Activated CD4-positive, alpha-beta T cell treated with anti-CD3 and anti-CD28 coated beads for 24 hours (primary cell): ENCODE measurements around the gene TUBG1.

ENCODE experiments used
- DNase-seq, 2 donors: peaks; one replicate each; pipeline ENCODE4 v3.0.0-alpha.2; 2020; ENCODE audit warnings: low read depth in 2 of 2

The TUBG1 gene

GRCh38 chr17:42609182-42609813, at the start of gene TUBG1, which contains the start of gene RETREG3:
TUBG1 (plus strand) TSS chr17:42609683; CDS start chr17:42609738, 55 bp downstream.
RETREG3 (minus strand) TSS chr17:42609374; CDS start chr17:42609324, 50 bp downstream.
- DNase-seq, result peak; percentile 98

DNA sequence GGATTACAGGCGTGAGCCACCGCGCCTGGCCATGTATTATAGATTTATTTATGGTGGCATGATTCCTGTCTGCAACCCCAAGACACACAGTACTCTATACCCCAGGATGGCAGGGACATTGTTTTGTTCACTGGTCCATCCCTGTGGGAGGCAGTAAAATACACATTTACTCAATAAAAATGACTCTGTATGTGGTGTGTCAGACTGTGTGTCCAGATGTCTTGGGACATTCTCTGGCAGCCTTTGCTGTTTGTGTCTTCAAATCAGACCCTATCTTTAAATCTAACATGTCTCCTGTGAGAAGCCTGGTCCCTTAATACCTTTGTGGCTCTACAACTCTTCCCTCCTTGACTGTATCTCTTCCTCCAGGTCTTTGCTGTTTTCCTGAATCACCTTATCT, 49.2 kb upstream of the TUBG1 start:
- DNase-seq, result no peak

GRCh38 chr17:42561897-42562387, 47.5 kb upstream of the TUBG1 start, which contains the start of gene COASY:
COASY (plus strand) TSS chr17:42562148; CDS start chr17:42562623, 475 bp downstream.
- DNase-seq, result peak; percentile 84 to 94

- no peak for DNase-seq
These were observed 46.9 kb upstream of the TUBG1 start for GRCh38 chr17:42562388-42563142.

GRCh38 chr17:42563143-42563509, 46.4 kb upstream of the TUBG1 start:
- DNase-seq, result no peak

DNA sequence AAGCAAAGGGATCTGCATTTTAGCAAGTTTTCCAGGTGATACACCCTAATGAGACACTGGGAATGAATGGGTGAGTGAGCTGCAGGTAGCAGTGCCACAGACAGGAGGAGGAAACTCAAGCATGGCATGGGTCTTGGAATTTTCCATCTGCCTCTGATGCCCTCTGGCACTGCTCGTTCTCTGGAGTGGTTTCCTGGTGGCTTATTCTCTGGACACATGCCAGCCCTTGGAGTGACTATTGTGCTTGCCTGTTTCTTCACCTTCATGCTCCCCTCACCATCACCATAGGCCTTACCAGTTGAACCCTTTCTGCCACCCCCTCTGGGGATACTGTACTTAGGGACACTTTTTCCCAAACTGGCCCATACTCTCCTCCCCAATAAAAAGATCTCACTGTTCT, 45.9 kb upstream of the TUBG1 start:
- DNase-seq, result no peak

DNA sequence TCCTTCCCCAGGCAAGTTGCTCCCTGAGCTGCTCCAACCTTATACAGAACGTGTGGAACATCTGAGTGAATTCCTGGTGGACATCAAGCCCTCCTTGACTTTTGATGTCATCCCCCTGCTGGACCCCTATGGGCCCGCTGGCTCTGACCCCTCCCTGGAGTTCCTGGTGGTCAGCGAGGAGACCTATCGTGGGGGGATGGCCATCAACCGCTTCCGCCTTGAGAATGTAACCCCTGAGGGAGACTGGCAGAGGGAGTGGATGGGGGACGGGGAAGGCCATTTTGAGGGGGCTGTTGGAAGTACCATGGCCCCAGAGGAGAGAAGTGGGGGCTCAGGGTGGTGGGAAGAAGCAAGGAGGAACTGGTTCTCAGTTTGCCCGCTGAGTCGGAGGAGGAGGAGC, 45.5 kb upstream of the TUBG1 start:
- no peak for DNase-seq

DNA sequence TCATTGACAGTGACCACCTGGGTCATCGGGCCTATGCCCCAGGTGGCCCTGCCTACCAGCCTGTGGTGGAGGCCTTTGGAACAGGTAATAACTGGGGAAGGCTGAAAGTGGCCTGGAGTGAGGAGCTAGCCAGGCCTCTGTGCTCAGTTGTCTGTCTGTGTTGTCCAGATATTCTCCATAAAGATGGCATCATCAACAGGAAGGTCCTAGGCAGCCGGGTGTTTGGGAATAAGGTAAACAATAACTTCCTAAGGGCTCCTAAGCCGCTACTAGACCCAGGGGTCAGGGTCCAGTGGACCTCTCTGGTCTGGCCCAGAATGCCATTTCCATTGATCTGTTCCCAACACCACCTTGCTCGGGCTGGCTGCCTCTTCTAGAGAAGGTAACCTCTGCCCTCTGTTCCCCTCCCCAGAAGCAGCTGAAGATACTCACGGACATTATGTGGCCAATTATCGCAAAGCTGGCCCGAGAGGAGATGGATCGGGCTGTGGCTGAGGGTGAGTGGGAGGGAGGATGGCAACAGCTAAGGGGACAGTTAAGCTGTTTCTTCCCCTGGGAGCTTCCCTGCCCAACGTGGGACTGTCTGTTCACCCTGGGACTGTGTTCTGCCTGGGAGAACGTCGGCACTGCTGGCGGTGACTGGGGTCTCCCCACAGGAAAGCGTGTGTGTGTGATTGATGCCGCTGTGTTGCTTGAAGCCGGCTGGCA, 44.5 kb upstream of the TUBG1 start:
- DNase-seq, result no peak

- no peak for DNase-seq
These were observed 43.8 kb upstream of the TUBG1 start for GRCh38 chr17:42565523-42566214.

DNA sequence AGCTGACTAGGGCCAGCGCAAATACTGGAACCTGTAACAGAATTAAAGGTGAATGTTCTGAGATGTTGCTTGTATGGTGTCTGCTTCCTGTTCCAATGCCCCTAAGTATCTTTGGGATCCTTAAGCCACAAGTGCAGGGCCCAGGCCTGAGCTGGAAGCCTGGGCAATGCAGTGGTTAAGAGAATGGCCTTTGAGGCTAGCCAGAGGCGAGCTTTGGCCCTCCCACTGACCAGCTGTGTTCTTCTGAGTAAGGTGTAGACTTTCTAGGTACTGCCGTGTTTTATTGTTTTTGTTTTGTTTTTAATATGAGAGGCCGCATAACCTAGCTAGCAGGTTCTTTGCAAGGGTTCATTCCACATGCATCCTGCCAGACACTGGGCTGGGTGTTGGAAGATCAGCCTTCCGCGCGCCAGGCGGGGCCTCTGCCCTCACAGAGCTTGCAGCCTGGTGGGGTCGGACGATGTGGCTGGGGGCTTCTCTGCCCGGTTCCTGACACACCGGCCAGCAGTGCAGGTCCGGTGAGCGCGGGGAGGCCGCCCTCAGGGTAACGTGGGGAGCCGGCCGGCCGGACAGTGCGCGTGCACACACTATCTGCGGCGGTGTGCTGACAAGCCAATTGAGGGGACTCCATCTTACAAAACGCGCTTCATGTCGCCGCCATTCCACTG, 43.1 kb upstream of the TUBG1 start:
- no peak for DNase-seq

DNA sequence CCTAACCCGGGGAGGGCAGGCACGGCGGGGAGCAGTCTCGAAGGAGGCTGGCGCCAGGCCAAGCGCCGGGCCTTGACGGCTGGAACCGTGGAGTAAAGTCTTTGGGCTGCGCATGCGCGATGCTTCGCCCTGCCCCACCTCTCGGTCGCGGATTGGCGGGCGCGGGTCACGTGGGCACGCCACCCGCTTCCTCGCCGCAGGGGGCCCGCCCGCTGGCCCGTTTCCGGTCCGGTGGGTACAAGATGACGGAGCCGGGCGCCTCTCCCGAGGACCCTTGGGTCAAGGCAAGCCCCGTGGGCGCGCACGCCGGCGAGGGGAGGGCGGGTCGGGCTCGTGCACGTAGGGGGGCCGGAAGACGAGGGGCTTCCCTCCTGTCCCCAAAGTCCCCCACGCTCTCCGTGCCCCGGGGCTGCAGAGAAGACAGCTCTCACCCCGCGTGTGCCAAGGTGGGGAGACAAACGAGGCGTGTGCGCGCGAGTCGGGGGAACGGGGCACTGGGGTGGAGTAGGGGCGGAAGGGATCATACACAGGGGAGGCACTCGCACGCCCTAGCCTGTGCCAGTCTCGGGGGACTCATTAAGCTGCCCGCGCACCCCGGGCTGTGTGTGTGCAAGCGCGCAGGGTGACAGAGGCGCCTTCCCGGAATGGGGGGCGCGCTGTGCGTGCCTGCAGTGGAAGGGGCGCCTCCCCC, 42.5 kb upstream of the TUBG1 start, which contains the start of gene MLX:
MLX (plus strand) TSS at position 218 of the 691 bp plus-strand sequence; CDS start at position 243, 25 bp downstream.
- DNase-seq, result peak; percentile 83 to 90

- no peak for DNase-seq
These were observed 41.0 kb upstream of the TUBG1 start for GRCh38 chr17:42568341-42569111.

DNA sequence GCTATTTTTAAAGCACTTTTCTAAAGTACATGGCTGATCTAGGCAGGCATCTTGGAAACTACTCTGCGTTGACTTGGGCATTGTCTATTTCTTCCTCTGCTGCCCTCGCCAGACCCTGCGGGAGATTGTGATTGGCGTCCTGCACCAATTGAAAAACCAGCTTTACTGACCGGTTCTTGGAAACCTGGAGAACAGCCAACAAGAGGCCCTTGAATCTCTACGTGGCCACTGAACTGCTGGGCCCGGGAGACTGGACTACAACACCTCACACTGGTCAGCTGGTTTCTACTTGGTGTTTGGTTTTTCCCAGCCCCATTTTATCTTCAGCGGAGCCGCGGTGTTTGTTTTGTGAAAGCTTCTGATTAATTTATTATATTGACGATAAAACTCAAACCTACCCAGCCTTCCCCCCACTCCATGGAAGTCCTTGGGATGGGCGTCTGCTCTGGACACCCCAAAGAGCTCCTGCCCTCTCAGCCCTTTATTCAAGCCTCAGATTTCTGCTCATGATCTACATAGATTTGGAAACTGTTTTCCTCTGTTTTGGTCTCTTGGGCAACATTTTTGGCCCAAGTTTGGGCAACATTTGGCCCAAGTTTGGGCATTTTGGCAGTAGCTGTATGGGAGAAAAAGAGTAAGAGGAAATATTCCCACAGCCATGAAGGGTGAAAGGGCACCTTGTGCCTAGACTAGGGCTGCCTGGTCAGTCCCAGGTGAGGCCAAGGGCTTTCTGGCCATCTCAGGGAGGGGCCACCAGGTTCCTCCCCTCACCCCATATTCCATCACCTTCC, 37.9 kb upstream of the TUBG1 start:
- DNase-seq, result no peak

DNA sequence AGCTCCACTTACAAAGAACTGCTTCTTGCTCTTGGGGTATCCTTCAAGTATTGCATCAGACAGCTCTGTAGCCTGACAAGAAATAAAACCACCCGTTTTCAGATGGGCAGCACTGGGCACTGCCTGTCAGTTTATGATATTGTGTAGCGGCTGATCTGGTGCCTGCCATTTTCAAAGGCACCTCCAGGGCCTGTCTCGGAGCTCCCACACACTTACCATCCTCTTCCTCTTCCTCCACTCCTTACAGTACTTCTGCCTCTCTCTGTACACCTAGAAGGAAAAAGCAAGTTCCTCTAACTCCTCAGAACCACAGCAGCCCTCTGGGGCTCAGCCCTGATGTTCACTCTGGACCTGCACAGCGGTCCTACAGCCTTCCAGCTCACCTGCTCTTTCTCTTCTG, 36.4 kb upstream of the TUBG1 start:
- no peak for DNase-seq

DNA sequence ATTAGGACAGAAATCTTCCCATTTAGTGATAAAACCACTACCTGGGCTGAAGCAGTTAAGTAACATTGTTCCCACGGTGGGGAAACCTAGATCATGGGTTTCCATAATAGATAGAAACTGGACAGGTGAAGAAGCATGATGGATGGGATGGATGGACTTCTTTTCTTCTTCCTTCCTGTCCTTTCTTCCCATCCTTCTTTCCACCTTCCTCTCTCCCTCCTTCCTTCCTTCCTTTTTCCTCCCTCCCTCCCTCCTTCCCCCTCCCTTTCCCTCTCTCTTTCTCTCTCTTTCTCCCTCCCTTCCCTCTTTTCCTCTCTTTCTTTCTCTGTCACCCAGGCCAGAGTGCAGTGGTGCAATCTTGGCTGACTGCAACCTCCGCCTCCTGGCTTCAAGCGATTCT, 35.0 kb upstream of the TUBG1 start:
- DNase-seq, result no peak

GRCh38 chr17:42577140-42577531, 32.3 kb upstream of the TUBG1 start:
- no peak for DNase-seq

- peak; percentile 91 to 96 for DNase-seq
These were observed 31.8 kb upstream of the TUBG1 start, which contains the start of gene PSMC3IP for GRCh38 chr17:42577532-42578281. PSMC3IP (minus strand) TSS chr17:42577729; CDS start chr17:42577686, 43 bp downstream.

DNA sequence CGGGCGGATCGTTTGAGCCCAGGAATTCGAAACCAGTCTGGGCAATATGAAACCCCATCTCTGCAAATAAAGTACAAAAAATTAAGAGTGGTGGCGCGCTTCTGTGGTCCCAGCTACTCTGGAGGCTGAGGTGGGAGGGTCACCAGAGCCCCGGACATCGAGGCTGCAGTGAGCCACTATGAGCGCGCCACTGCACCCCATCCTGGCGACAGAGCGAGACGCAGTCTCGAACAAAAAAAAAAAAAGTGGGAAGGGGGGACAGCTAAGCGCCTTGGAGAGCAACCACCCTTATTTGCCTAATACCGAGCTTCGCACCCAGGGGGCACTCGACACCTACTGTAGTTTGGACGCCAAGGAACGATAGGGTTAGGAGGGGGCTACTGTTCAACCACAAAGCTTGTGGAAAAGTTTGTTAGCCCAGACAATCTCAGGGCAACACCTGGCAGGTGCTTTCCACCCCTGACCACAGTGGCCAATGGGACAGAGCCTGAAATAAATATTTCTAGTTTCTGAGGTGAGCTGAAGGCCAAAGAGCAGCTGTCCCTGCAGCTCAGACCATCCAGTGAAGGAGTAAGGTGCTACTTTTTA, 31.1 kb upstream of the TUBG1 start:
- DNase-seq, result peak; percentile 60 to 71
